HepG2 (cell line): ENCODE results near the gene ZBTB37. TPM values are rescaled to one million over a fixed set of nuclear protein-coding genes. Genes with fewer than 3 reads are reported as not detected.
A peak's percentile ranks its signal among the peaks of the same experiment; 100 is the strongest.

Experiments
- ARHGAP35 ChIP-seq: sonication (generic); formaldehyde crosslinking; IDR thresholded peaks from 2 replicates; pipeline ENCODE4 v1.9.0; 2022; ENCODE audit warnings: mild to moderate bottlenecking, inconsistent platforms, moderate library complexity, missing genetic modification reagents, borderline replicate concordance
- BCL6 ChIP-seq: IDR thresholded peaks from 2 replicates; pipeline ENCODE4 v1.6.1; 2016; ENCODE audit warnings: missing genetic modification reagents, missing compliant biosample characterization
- CBX2 ChIP-seq, 2 experiments: fragments of 200-600 bp in 1 of 2; sonication (generic); formaldehyde crosslinking in 1 of 2; IDR thresholded peaks; 2 replicates each; pipeline versions ENCODE4 v1.7.0 to v1.8.1; 2018 to 2022; ENCODE audit warnings: low read depth in 2 of 2, low read length in 1 of 2, mild to moderate bottlenecking in 1 of 2, missing genetic modification reagents in 1 of 2
- MAF1 ChIP-seq: sonication (generic); formaldehyde crosslinking; IDR thresholded peaks from 2 replicates; pipeline ENCODE4 v1.5.0; 2020; ENCODE audit warnings: missing genetic modification reagents, borderline replicate concordance
- U2AF1 ChIP-seq: fragments of 200-400 bp; formaldehyde crosslinking; optimal IDR thresholded peaks from 2 replicates; pipeline ENCODE3; 2017; ENCODE audit warnings: mild to moderate bottlenecking, low read depth, low read length
- ZBTB40 ChIP-seq, 2 experiments: fragments of 450-650 bp in 1 of 2; sonication (generic) in 1 of 2; formaldehyde crosslinking in 1 of 2; IDR thresholded peaks; 2 replicates each; pipeline versions ENCODE4 v1.6.1 to v1.8.0; 2016 to 2022; ENCODE audit warnings: antibody characterized with exemption in 1 of 2, mild to moderate bottlenecking in 1 of 2, missing genetic modification reagents in 1 of 2
- ZC3H13 ChIP-seq: sonication (generic); formaldehyde crosslinking; IDR thresholded peaks from 2 replicates; pipeline ENCODE4 v1.8.1; 2023; ENCODE audit warnings: mild to moderate bottlenecking, missing genetic modification reagents, moderate library complexity
- ZNF138 ChIP-seq: sonication (generic); formaldehyde crosslinking; IDR thresholded peaks from 2 replicates; pipeline ENCODE4 v1.5.0; 2020; ENCODE audit warnings: mild to moderate bottlenecking, low read depth, missing genetic modification reagents
- ZNF160 ChIP-seq: sonication (generic); formaldehyde crosslinking; IDR thresholded peaks from 2 replicates; pipeline ENCODE4 v1.8.0; 2022; ENCODE audit warnings: mild to moderate bottlenecking, inconsistent platforms, missing genetic modification reagents
- ZNF274 ChIP-seq: sonication (generic); formaldehyde crosslinking; IDR thresholded peaks from 2 replicates; pipeline ENCODE4 v1.5.1; 2020; ENCODE audit warnings: mild to moderate bottlenecking, missing genetic modification reagents
- ZNF350 ChIP-seq: sonication (generic); formaldehyde crosslinking; IDR thresholded peaks from 2 replicates; pipeline ENCODE4 v1.4.0; 2020; ENCODE audit warnings: mild to moderate bottlenecking, low read depth, missing genetic modification reagents, borderline replicate concordance
- ZNF550 ChIP-seq: sonication (generic); formaldehyde crosslinking; IDR thresholded peaks from 2 replicates; pipeline ENCODE4 v1.4.0; 2020; ENCODE audit warnings: mild to moderate bottlenecking, missing genetic modification reagents, borderline replicate concordance
- polyA plus RNA-seq, 8 experiments: library from polyadenylated mRNA; depleted of rRNA in 3 of 8; stranded (reverse) in 7 of 8; unstranded in 1 of 8; fragments of >200 nt; fragmentation: Illumina TruSeq in 4 of 8; extraction: Trizol in 4 of 8; gene quantifications; 2 replicates each; pipeline versions ENCODE4 v1.2.1 to v1.2.3, GENCODE V29; 2011 to 2016; ENCODE audit warnings: low read depth in 4 of 8, missing spikeins in 1 of 8, mixed read lengths in 1 of 8; ENCODE audit not compliant: insufficient read depth in 1 of 8
- total RNA-seq, 5 experiments: library from RNA; depleted of rRNA; stranded (reverse); fragments of >200 nt; fragmentation: Illumina TruSeq; extraction: Trizol; gene quantifications; 2 replicates each; pipeline ENCODE4 v1.2.3, GENCODE V29; 2016; ENCODE audit warnings: low read depth in 1 of 5
- TF ChIP-seq, protein P1 (sequence below): sonication (generic); formaldehyde crosslinking; conservative IDR thresholded peaks from 2 replicates; pipeline ENCODE4 v1.8.0; 2022; ENCODE audit warnings: low read depth, missing genetic modification reagents
- TF ChIP-seq, protein P2 (sequence below): sonication (generic); formaldehyde crosslinking; IDR thresholded peaks from 2 replicates; pipeline ENCODE4 v1.9.0; 2021; ENCODE audit warnings: missing genetic modification reagents, mild to moderate bottlenecking, borderline replicate concordance
- TF ChIP-seq, protein P3 (sequence below): sonication (generic); formaldehyde crosslinking; IDR thresholded peaks from 2 replicates; pipeline ENCODE4 v1.5.1; 2020; ENCODE audit warnings: missing genetic modification reagents, mild to moderate bottlenecking, borderline replicate concordance

ZBTB37 gene
- total and polyA plus RNA-seq, 2 of the 13 experiments (the other 11 are each of a cell fraction or from before 2014, with no cell fraction given): 2.6 to 7.7 TPM

GRCh38 chr1:173824315-173825081, 43.7 kb upstream of the ZBTB37 start, which contains the start of the genes CENPL and DARS2 (continued):
- TF ChIP-seq, protein P1, sequence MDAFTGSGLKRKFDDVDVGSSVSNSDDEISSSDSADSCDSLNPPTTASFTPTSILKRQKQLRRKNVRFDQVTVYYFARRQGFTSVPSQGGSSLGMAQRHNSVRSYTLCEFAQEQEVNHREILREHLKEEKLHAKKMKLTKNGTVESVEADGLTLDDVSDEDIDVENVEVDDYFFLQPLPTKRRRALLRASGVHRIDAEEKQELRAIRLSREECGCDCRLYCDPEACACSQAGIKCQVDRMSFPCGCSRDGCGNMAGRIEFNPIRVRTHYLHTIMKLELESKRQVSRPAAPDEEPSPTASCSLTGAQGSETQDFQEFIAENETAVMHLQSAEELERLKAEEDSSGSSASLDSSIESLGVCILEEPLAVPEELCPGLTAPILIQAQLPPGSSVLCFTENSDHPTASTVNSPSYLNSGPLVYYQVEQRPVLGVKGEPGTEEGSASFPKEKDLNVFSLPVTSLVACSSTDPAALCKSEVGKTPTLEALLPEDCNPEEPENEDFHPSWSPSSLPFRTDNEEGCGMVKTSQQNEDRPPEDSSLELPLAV (CRISPR knock-in tag): no peak
- TF ChIP-seq CBX2 (IDR thresholded peaks at IDR 0.05; ENCODE audit: low read depth, low read length) (no peak), CBX2 (CRISPR knock-in tag; IDR thresholded peaks at IDR 0.05; ENCODE audit: low read depth) (no peak), ZNF350 (CRISPR knock-in tag) (peak; percentile 86), ZNF138 (CRISPR knock-in tag) (no peak), ZBTB40 (IDR thresholded peaks at IDR 0.05) (no peak), ZBTB40 (CRISPR knock-in tag; IDR thresholded peaks at IDR 0.05) (no peak; the same call in 1 of the 2 replicates), ZNF160 (no peak), MAF1 (no peak), ZNF274 (CRISPR knock-in tag) (no peak; the same call in 1 of the 2 replicates), U2AF1 (no peak), ZNF550 (CRISPR knock-in tag) (peak; percentile 36; the same call in 1 of the 2 replicates), BCL6 (CRISPR knock-in tag) (no peak), ARHGAP35 (CRISPR knock-in tag) (no peak), ZC3H13 (CRISPR knock-in tag) (peak; percentile 67; the same call in 1 of the 2 replicates)
- TF ChIP-seq, protein P2, sequence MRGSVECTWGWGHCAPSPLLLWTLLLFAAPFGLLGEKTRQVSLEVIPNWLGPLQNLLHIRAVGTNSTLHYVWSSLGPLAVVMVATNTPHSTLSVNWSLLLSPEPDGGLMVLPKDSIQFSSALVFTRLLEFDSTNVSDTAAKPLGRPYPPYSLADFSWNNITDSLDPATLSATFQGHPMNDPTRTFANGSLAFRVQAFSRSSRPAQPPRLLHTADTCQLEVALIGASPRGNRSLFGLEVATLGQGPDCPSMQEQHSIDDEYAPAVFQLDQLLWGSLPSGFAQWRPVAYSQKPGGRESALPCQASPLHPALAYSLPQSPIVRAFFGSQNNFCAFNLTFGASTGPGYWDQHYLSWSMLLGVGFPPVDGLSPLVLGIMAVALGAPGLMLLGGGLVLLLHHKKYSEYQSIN: no peak
- TF ChIP-seq, protein P3, sequence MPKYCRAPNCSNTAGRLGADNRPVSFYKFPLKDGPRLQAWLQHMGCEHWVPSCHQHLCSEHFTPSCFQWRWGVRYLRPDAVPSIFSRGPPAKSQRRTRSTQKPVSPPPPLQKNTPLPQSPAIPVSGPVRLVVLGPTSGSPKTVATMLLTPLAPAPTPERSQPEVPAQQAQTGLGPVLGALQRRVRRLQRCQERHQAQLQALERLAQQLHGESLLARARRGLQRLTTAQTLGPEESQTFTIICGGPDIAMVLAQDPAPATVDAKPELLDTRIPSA (CRISPR knock-in tag): no peak
